ENCODE measurements around the gene RAB3A.
A peak's percentile ranks its signal among the peaks of the same experiment; 100 is the strongest.

RAB3A gene

DNA sequence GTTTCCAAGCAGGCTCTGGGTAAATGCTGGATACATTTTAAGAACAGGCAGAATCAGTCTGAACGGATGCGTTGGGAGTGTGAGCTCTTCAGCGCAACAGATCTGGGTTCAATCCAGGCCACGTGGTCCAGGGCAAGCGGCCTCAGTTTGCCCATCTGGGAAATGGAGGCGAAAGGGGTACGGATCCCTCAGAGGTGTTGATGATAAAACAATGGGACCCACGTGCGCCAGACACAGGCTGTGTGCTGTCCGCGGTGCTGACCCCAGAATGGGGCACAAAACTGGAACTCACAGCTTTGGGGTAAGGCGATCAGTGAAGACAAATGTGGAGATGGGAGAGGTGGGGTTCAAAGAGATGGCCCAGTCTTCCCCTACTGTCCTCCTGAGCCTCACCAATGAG is 35.5 kb upstream of the RAB3A start:
- TF ChIP-seq, protein P1, sequence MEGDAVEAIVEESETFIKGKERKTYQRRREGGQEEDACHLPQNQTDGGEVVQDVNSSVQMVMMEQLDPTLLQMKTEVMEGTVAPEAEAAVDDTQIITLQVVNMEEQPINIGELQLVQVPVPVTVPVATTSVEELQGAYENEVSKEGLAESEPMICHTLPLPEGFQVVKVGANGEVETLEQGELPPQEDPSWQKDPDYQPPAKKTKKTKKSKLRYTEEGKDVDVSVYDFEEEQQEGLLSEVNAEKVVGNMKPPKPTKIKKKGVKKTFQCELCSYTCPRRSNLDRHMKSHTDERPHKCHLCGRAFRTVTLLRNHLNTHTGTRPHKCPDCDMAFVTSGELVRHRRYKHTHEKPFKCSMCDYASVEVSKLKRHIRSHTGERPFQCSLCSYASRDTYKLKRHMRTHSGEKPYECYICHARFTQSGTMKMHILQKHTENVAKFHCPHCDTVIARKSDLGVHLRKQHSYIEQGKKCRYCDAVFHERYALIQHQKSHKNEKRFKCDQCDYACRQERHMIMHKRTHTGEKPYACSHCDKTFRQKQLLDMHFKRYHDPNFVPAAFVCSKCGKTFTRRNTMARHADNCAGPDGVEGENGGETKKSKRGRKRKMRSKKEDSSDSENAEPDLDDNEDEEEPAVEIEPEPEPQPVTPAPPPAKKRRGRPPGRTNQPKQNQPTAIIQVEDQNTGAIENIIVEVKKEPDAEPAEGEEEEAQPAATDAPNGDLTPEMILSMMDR (IDR thresholded peaks at IDR 0.05; ENCODE audit: insufficient read depth, low read depth, low read length, missing control alignments) = no peak
- DNase-seq (ENCODE audit: low read depth) = no peak

DNA sequence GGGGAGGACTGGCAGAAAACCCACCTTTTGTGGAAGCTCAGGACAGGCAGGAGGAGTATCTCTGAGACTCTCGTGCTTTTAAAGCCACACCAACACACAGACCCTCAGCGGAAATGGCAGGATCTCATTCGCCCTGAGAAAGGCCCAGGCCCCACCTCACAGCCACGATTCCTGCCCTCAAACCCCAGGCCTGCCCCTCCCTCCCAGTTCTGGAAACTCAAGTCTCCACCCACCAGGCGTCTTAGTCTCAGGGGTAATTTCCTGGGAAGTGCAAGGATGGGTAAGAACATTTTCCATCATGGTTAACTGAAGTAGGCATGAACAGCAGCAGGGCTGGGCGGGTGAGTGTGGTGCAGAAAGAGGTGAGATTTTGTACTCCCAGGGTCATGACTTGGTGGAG is 30.4 kb upstream of the RAB3A start:
- TF ChIP-seq, protein P1 (IDR thresholded peaks at IDR 0.05; ENCODE audit: insufficient read depth, low read depth, low read length, missing control alignments) = no peak
- H3K4me3 ChIP-seq (ENCODE audit: low read depth, low read length) = no peak overlapping the region
- no peak for DNase-seq (ENCODE audit: low read depth)

More for the DNA sequence above, 35.5 kb upstream of the RAB3A start:
- H3K4me3 ChIP-seq (ENCODE audit: low read depth, low read length) = no peak overlapping the region

DNA sequence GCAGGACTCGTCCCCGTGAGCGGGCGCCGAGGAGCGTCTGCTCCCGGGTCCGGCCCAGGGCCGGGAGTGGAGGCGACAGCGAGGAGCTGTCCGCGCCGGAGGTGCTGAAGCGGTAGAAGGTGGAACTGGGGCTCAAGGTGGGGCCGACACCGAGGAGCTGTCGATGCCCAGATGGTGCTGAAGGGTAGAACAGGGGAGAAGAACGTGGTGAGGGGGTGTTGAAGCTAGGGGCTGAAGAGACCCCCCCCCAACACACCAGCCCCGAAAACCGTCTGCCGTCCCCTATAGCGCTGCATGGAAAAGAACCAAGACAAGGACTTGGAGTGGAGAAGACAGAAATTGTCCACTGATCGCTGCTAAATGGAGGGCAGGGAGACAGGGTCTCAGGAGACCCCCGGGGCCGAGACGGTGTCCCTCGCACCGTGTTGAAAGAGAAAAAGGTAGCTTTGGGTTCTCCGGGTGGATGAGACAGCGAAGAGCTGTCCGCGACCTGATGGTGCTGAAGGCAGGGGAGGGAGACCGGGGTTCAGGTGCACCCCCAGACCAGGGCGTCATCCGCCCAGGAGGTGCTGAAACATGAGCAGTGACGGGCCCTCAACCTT is 29.5 kb upstream of the RAB3A start:
- H3K4me3 ChIP-seq (ENCODE audit: low read depth, low read length) = no peak overlapping the region
- TF ChIP-seq, protein P1 (IDR thresholded peaks at IDR 0.05; ENCODE audit: insufficient read depth, low read depth, low read length, missing control alignments) = no peak
- DNase-seq (ENCODE audit: low read depth) = peak; percentile 34

DNA sequence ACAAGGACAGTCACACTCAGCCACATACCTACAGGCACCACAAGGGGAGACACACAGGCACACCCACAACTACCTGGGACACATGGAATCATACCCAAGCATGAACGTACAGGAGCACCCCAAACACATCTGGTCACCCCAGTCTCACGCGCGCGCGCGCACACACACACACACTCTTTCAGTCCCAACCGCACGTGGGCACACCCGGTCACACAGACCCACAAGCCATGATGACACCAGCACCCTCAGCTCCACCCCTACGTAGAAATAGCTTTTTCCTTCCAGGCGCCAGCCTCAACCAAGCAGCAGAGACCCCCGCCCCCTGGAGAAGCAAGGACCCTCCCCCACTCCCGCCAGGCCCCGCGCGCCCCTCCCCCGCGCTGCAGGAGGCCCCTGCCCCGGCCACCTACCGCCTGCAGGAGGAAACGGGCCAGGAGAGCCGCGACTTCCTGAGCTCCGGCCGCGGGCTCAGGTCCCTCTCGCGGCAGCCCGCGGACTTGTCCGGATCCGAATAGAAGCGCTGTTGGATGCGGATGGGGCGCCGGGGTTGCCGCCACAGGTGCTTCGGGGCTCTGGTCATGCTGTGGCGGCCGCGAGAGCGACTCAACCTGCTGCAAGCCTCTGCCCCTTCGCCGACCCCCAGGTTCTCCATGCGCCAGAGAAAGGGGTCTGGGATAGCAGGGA is 28.8 kb upstream of the RAB3A start:
- no peak for DNase-seq (ENCODE audit: low read depth)
- no peak overlapping the region for H3K4me3 ChIP-seq (ENCODE audit: low read depth, low read length)
- TF ChIP-seq, protein P1 (IDR thresholded peaks at IDR 0.05; ENCODE audit: insufficient read depth, low read depth, low read length, missing control alignments) = no peak

DNA sequence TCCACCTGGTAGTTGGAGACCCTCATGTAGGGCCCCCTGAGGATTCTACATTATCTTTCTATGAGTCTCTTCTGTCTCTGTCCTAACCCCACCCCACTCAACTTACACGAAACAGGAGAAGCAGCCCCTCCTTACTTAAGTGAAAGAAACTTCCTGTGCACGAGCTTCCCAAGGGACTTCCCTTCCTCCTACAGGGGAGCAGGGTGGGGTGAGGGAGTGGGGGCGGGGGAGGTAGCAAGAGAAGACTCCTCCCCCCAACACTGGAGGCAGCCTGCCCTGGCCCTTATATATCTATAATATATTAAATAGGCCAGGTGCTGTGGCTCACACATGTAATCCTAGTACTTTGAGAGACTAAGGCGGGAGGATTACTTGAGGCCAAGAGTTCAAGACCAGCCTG is 27.9 kb upstream of the RAB3A start:
- TF ChIP-seq, protein P1 (IDR thresholded peaks at IDR 0.05; ENCODE audit: insufficient read depth, low read depth, low read length, missing control alignments) = no peak
- H3K4me3 ChIP-seq (ENCODE audit: low read depth, low read length) = no peak overlapping the region
- no peak for DNase-seq (ENCODE audit: low read depth)

DNA sequence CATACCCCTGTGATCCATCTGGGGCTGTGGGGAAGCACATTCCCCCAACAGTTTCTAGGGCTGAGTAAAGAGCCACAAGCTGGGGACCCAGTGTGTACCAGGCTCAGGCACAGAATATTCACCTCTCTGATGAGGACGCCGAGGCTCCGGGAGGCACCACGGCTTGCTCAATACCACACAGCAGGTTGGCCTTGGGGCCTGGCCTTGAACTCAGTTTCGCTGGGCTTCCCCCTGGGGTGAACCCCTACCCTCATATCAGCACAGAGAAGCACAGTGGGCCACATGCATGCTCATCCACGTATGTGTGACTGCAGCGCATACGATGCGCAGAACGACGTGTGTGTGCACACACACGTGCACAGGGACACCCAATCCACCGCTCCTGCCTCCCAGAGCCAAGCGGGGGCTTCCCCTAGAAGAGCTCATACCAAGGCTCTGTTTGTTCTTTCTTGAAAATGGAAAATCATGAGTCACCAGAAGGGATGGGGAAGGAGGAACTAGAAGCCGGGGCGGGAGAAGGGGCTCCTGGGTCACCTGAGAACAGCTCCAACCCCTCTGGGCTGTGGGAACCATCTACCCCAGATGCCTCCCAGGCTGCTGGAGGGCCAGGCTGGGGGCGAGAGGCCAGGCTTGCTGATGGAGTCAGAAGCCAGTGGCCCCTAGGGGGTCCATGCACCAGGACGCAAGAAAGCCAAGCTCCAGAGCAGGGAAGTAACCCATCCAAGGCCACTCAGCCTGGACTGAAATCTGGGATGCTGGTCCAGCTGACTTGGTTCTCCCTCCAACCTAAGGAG is 27.3 kb upstream of the RAB3A start:
- no peak overlapping the region for H3K4me3 ChIP-seq (ENCODE audit: low read depth, low read length)
- TF ChIP-seq, protein P1 (IDR thresholded peaks at IDR 0.05; ENCODE audit: insufficient read depth, low read depth, low read length, missing control alignments) = no peak
- no peak for DNase-seq (ENCODE audit: low read depth)
